SHP77 treated with DMSO at 0.1 percent for 48 hours (cell line): ENCODE data around the gene CTXND1.

Experiments
- DNase-seq: peaks from one replicate; lab custom pipeline; 2025; lab: John Stamatoyannopoulos, UW

The CTXND1 gene

DNA sequence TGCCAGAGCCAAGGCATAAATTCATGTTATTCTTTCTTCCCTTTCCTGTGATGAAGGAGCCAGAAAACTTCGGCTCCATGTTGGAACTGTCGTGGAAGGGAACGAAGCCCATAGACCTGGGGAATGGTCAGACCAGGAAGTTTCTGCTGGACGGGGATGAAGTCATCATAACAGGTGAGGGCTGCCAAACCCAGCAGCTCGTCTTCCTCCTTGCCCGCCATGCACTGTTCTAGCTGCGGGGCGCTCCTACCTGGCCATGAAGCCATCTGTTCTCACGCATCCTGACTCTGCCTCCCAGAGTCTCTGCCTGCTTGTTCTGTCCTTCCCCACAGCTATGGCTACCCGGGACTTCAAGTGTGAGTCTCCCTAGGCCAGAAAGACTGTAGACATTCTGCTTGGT, 71.0 kb downstream of the CTXND1 start:
- DNase-seq = no peak

DNA sequence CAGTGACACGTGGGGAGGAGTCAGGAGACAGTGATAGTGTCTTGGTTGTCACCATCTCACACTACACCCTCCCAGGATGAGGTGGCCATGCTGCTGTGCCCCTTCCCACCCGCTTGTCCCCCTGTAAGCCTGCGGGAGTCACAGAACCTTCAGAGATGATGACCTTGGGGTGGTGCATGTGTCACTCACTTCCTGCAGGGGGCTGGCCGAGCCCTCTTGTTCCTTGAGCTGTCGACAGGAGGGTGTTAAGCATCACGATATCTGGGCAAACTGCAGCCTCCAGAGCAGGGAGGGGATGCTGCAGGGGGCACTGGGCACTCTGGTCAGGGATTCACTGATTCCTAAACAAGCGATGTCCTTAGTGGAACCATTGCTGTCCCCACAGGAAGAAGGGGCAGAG, 71.5 kb downstream of the CTXND1 start:
- DNase-seq = no peak

DNA sequence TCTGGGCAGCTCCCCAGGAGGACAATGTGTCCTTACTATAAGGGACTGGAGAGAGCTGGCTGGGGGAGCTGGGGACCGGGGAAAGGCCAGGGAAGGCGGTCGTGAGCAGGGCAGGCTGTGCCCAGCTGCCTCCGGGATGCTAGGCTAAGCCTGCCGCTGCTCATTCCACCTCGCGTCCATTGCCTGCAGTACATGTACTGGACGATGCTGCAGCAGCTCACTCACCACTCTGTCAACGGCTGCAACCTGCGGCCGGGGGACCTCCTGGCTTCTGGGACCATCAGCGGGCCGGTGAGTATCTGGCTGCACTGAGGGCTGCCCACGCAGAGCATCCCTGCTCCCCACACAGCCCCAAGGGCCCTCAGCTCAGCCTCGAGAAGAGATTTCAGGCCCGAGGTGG, 72.1 kb downstream of the CTXND1 start:
- DNase-seq = no peak

DNA sequence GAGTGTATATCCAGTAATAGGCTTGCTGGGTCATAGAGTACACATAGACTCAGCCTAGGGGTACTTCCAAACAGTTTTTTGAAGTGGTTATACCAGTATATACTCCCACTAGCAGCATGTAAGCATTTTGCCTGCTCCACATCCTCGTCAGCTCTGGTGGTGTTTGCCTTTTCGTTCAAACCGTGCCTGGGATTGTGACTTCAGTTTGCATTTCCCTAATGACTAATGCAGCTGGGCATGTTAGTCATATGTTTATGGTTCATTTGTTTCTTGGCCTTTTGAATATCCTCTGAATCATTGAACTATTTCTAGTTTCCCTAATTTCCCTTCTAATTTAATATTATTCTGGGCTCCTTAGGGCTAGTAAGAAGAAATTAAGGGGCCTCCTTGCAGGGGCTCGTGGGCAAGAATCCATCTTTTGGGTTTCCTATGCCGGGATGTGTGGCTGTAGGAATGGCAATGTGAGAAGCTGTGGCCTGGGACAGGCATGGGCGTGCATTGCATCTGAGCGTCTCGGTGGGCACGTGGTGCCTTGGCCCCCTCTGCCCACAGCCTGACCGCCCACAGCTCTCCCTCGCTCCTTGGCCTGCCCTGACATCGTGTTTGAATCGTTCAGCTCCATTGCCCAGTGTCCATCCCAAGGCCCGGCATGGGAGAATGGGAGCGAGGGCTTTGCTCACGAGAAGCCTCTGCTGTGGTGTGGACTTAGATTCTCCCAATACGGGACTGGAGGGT, 72.8 kb downstream of the CTXND1 start:
- no peak for DNase-seq

DNA sequence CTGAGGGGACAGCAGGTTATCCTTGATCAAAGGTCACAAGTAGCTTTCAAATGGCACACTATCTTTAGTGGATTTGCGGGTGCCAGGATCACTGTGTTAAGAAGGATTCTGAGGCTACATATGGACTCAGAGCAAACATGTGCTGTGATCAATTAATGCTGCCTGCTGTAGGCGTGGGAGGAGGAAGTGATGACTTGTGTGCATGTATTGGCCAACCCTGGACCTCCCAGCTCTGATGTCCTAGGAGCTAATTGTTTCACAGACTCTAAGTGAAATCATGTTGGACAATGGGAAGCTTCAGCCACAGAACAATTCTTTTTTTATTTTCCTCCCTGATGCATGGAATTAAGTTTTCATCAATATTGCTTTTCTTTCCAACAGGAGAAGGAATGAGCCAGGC, 74.9 kb downstream of the CTXND1 start:
- no peak for DNase-seq

DNA sequence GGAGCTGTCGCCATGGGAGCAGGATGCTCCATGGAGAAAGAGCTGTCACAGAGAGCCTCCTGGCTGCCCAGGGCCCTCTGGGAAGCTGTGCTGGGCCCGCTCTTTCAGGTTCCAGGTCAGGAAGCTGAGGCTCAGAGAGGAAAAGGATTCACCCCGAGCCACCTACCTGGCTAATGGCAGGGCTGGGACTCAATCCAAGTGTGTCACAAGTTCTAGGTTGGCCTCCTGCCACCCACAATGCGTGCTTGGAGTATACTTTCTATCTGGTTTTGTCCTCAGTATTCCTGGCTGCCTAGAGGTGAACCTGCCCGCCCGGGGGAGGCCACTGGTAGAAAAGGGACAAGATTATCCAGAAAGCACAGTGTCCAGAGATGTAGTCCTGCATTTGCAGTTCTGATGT, 75.6 kb downstream of the CTXND1 start:
- DNase-seq = no peak

DNA sequence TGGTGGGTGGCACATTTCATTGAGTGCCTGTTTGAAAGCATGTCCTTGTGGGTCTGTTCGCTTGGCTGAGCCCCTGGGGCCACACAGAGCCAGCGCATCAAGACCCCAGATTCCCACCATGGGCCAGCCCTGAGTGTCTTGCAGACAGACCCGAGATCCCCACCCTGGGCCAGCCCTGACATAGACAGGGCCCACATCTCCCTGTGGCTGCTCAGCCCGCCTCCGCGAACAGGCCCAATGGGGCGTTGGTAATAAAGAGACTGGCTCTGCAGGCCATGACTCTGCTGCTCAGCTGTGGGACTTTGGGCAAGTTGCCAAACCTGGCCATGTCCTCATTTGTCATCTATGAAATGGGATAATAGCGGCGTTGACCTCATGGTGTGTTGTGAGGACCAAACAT, 76.6 kb downstream of the CTXND1 start:
- DNase-seq = no peak

DNA sequence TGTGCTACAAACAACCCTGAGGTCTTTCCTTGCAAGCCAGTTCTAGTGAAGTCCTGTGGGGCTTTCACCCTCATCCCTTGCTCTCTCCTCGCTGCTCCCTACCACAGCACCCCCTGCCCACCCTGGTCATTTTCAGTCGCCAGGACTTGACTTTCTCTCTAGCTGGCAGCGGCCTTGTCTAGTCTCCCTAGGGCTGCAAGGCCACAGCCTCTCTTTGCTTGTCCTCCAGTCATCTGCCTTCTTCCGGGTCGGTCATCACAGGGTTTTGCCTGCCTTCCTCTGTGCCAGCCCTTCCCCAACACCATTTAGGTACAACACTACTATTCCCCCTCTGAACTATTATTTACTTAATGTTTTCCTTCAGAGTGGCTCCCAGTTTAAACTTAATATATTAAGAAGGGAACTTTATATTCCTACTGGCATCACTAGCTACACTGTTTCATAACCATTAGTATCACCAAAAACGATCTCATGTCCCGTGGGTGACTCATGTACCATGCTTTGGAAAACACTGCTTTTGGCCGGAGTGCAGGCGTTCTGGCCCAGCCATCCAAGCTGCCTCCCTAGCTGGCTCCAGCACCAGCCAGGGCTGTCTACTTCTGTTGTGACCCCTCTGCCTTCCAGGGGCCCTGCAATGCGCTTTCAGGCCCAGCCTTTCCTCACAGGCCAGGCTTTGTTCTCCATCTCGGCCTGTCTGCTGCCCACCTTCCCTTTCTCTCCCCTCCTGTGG, 77.8 kb downstream of the CTXND1 start:
- no peak for DNase-seq

DNA sequence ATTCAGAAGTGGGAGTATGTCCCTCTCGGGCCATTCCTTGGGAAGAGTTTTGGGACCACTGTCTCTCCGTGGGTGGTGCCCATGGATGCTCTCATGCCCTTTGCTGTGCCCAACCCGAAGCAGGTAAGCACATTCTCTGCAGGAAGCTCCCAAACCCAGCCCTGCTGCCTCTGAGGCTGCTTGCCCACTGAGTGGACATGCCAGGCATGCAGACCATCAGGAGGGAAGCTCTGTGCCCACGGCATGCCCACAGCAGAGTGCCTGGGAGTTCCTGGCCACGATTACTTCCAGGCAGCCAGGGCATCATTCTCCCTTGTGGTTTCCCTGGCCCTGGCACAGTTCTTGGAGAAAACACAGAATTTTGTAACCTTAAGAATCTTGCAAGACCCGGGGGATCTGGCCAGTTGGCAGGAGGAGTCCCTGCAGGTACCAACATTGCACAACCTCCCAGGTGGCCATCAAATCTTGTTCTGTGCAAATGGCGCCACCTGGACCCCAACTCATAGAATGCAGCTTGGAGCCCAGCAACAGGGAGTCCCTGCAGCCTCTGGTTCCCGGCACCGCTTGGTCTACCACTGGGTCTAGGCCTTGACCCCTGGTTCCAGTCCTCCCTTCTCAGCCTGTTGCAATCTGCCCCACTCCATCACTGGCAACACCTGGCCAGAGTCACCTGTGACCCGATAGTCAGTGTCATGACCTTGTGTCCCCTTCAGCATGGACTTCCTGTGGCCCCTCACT, 78.8 kb downstream of the CTXND1 start:
- DNase-seq = peak; percentile 33

DNA sequence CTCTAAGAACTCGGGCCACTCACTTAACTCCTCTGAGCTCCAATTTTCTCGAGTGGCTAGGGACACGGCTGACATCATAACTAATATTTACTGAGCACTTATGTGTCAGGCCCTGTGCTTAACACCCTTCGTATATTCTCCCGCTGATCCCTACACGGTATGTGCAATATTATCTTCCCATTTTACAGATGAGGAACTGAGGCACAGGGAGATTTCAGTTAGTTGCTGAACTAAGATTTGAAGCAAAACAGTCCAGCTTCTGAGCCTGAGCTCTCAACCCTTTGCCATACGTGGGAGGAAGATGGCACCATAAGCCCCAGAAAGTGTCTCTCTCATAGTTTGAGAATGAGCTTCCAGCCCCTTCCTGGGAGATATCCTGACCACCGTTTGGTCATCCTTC, 79.6 kb downstream of the CTXND1 start:
- DNase-seq = no peak

DNA sequence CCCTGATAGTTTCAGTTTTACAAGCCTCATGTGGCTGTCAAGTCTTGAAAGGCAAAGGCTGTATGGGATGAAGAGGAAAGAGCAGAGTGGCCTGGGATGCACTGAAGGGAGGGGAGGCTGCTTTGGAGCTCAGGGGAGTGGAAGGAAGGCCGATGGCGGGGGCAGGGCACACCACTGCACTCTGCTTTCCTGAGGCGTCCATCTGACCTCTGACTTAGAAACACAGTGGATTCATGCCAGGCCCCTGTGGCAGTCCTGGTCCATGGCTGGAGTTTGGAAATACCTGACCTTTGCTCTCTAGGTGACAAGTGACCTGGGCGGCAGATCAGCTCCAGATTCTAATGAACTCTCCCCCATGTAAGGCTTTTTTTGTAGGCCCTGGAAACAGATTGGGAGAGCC, 80.2 kb downstream of the CTXND1 start:
- DNase-seq = no peak

DNA sequence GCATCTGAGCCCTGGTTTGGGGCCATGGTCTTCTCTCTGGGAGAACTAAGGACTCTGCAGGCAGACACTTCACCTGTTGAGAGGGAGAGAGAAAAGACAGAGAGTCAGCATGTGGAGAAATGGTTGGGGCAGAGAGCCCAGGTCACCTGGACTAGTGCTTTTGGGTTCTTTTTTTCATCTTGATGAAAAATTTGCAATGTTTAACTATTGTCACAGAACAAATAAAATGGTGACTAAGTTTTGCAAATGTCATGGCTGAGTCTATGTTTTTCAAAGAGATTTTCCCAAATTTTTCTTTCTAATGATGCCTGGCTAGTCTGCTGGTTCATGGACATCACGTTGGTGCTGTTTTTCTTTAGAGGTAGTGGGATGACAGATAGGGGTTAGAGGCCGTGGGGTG, 81.4 kb downstream of the CTXND1 start:
- DNase-seq = no peak

DNA sequence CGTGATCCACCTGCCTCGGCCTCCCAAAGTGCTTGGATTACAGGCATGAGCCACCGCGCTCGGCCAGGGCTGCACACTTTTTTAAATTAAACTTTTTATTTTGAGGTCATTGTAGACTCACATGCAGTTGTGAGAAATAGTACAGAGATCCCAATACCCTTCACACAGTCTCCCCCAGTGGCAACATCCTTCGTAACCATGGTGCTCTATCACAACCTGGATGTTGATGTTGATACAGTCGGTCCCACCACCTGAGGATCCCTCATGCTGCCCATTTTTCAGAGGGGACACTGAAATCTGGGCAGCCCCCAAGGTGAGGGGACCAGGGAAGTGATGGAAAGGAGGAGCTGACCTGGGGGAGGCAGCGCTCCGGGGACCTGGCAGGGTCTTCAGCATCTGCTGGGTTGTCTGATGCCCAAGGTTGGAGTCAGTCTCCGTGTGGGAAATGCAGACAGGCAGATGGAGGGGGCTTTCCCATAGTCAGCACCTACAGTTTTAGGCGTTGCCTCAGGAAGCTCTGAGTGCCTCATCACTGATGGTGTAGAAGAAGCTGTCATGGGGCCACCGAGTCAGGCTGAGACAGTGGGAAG, 82.2 kb downstream of the CTXND1 start:
- no peak for DNase-seq

DNA sequence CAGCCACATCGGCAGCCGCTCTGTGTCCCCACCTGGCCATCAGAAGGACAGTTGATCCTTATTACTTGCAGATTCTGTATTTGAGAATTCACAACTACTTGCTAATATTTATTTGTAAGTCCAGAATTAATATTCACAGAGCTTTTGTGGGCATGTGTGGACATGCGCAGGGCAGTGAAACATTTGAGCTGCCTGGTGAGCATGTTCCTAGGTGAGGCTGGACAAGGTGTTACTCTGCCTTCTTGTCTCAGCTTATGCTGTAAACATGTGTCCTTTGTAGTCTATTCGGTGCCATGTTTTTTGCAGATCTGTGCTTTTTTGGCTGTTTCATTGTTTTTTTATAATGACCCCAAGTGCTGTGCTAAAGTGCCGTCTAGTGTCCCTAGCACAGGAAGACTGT, 83.6 kb downstream of the CTXND1 start:
- no peak for DNase-seq

DNA sequence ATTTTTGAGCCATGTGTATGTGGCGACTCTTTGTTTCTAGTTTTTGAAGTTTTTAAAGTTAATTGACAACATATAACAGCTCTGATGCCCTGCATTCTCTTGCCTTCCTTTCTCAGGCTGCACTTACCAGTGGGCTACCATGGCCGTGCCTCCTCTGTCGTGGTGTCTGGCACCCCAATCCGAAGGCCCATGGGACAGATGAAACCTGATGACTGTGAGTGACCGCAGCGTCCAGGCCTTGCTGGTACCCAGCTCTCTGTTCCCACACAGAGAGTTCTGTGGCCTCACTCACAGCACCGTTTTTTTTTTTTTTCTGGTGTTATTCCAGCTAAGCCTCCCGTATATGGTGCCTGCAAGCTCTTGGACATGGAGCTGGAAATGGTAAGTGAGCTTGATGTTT, 84.1 kb downstream of the CTXND1 start:
- no peak for DNase-seq

DNA sequence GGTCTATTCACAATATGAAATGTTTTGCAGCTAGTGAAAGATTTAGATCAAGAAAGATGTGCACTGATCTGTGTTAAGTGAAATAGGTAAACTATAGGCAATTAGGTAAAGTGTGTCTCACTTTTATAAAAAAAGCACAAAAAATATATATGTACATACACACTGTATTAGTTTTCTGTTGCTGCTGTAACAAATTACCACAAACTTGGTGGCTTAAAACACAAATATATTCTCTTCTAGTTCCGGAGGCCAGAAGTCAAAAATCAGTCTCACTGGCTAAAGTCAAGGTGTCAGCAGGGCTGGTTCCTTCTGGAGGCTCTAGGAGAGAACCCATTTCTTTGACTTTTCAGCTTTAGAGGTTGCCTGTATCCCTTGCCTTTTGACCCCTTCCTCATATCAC, 88.1 kb downstream of the CTXND1 start:
- no peak for DNase-seq

DNA sequence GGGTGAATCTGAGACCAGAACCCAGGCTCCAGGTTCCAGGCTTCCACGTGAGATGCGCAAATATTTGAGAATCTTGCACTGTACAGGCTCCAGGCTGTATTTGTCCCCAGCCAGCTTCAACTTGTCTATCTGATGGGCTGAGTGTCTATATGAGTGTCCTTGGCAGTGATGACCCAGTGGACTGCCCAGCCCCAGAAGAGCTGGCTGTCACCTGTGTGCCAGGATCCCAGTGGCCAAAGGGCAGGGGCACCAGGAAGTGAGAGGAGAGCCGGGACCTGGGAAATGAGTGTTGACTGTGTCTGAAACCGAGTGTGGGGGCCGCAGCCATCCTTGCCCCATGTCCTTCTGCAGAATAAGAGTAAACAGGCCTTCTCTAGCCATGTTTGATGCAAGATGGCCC, 88.8 kb downstream of the CTXND1 start:
- no peak for DNase-seq

DNA sequence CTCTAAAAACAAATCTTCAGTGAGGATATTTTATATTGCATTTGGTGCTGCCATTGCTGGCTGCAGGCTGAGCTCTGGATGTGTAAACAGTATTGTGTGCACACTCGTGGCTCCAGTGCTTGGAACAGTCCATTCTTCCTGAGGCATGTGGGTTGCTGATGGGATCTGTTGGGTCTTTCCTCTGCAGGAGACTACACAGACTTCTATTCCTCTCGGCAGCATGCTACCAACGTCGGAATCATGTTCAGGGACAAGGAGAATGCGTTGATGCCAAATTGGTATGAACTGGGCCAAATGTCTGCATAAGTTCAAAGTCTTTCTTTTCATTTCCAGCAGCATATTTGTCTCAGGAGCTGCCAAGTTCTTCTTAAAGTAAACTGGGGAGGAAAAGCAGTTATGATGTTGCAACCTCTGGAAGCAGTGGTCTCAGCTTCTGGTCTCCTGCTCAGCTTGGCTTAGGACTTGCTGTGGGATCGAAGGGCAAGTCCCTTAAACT, 89.9 kb downstream of the CTXND1 start:
- DNase-seq = no peak

DNA sequence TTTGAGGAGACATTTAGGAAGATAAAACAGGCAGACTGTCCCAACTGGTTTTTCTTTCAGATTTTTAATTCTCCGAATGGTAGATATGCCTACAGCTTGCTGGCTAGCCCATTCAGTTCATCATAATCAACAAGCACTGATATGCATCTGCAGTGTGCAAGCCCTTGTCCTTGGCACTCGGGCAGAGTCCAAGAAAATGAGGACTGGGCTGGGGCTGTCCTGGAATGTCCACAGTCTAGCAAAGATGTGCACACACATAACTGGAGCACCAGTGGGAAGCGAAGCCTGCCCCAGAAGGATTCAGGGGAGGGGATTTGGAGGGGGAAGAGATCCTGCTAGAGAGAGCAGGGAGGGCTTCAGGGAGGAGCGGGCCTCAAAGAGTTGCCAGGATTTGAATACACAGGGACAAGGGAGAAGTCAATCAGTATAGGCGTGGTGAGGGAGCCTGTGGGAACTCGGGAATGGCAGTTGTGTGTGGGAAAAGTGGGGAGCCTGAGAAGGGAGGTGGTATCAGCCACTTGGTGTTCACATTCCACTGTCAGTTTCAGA, 90.5 kb downstream of the CTXND1 start:
- no peak for DNase-seq

DNA sequence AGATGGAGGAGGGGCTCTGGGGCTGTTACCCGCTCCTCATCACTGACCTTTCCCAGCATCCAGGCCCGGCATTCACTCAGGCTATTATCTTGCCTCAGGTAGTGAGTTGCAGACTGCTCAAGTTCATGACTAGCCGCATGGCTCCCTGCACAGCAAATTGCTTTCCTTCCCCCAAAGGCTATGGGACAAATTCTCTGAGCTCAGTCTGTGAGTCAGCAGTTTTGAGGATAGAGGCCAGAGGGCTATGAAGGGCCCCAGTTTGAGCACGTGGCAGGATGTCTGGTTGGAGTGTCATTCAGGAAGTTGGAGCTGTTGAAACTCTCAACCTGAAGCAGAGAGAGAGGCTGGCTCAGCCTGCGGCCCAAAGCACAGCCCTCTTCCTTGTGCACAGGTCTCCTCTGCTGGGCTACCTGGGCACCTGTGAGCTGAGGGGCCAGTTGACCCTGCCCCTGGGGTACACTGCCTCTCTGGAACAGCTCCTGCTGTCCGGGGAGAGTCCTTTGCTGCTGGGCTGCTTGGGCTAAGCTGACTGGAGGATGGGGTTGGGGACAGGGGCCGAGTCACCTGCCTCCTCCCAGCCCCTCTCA, 91.3 kb downstream of the CTXND1 start:
- no peak for DNase-seq

DNA sequence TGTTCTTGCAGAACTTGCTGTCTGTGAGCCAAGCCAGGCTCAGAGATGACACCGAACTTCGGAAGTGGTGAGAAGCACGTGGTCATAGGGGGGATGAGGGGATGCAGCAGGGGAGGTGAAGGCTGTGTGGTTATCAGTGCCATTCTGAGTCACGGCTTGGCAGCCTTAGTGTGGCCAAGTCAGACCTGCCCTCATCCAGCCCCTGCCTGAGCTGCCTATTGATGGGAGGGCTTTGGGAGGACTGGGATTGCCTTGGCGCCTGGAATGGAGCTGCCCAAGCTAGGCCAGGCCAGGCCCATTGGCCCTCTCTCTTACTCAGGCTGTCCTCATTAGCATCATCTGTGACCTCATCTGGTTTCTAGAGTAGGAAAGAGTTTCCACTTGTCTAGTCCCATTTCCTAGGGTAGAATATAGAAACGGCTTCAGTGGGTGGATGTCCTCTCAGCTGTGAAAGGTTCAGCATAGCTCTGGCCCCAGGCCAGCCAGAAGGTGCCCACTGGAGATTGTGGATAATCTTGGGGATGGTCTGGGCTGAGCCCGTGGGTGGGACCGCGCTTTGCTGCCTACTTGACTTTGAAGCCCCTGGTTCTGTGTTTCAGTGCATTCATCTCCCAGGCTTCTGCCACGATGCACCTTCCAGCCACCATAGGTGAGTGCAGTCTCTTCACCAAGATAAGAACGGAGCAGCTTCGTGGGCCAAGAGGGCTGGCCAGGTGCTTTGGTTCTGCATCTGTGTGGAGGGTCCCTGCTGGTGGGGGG, 92.0 kb downstream of the CTXND1 start:
- DNase-seq = no peak
